ENCODE data around the gene CARD9.

Gene CARD9

DNA sequence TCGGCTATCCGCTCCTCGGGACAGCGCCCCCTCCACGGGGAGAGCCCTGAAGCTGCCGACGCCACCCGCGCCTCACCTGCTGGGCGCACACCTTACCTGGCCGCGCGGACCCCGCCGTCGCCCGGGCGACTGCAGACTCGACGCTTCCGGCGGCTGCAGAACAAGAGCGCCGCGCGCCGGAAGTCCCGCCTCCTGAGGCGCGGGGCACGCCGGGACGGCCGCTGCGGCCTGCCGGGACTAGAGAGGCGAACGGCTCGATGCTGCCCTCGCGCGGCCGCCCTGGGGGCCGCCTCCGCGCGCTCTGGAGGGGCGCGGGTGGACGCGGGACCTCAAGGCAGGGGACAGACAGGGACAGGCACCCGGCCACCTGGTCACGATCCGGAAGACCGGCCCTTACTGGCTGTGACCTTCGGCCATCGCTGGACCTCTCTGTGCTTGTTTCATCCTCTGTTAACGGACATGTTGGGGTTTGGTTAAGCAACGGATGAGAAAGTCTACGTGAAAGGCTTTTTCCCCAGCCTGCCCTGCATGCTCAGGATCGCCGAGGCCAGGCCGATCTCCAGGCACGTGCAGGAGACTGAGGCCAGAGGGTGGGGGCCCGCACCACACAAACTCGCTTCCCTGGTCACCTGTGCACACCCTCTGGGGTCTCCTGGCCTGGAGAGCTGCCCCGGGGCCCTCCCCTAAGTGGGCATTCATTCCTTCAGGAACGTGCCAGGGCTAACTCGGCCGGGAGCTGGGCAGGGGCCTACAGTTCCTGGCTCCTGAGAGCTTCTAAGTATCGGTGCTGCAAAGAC lies 26.8 kb upstream of the CARD9 start, which contains the start of gene SNAPC4:
TSS of gene SNAPC4 (minus strand) at position 133 of the 797 bp plus-strand sequence. CDS start 1,742 bp downstream, outside the sequence.
- DNase-seq = peak; percentile 12

DNA sequence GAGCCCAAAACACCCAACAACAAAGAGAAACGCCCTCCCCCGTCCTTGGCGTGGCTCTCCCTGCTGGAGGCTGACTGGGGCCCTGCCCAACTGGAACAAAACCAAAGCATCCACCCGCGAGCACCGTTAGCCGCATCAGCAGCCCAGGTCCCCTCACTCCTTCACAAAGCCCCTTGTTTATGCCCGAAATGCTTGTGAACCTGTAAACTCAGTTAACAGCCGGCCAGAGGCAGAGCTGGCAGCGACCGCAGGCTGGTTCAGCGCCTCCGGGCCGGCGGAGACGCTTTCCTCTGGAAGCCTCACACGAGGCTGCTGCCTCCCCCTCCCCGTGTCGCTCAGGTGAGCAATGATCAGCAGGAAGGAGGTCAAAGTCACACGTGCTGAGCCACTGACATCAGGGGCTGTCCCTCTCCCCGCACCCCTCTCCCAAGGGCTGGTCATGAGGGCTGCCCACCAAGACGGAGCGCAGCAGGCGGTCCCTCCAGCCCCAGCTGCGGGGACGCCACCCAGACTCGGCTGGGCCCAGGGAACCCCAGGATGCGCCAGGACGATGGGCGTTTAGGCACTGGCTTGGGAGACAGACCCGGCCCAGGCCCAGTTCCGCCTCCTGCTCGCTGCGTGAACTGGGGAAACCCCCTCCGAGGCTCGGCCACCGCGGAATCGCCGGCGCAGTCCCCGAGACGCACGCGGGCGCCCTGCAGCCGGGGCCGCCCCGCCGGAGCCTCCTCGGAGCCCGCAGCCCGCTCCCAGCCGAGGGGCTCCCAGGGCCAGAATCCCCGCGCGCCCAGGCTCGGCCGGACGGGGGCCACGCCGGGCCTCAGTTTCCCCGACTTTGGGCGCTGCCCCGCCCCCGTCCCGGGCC lies 25.9 kb upstream of the CARD9 start:
- DNase-seq = no peak

DNA sequence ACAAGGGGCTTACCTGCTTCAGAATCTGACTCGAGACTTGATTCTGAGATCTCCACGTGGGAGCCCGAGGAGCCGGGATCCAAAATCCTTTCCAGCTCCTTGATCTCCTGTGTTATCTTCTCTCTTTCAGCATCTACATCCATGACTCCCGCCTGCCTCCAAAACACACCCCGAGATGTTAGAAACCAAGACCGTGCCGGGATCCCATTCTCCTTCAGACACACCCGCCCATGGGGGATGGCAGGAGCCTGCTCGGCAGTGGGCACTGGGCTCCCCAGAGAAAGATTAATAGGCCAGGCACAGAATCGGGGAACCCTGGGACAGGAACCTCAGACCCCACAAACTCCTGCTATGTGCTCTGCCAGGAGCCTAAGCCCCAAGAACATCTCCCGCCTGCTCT lies 24.8 kb upstream of the CARD9 start:
- DNase-seq = no peak

DNA sequence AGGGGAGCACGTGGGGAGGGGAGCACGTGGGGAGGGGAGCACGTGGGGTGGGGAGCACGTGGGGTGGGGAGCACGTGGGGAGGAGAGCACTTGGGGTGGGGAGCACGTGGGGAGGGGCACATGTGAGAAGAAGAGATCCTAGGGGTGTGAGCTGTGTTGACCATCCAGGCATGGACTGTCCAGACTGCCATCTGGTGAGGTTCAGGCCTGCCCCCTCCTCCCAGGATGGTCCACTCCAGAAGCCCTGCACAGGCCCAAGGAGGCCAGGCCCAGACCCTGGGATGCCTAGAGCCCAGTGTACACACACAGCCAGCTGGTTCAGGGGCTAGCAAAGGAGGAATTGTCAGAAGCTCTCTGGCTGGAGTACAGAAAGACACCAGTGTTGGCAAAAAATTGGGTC lies 24.2 kb upstream of the CARD9 start:
- no peak for DNase-seq

DNA sequence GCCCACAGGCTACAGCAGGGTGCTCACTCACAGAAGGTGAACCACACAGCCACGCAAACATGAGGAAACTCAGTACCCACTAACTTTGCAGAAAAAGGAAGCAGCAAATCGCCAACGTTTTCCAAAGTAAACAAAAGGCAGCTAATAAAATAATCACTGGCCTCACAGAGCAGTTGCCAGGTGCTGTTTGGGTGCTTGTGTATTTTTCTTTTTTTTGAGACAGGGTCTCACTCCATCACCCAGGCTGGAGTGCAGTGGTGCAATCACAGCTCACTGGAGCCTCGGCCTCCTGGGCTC lies 22.7 kb upstream of the CARD9 start:
- DNase-seq = no peak

DNA sequence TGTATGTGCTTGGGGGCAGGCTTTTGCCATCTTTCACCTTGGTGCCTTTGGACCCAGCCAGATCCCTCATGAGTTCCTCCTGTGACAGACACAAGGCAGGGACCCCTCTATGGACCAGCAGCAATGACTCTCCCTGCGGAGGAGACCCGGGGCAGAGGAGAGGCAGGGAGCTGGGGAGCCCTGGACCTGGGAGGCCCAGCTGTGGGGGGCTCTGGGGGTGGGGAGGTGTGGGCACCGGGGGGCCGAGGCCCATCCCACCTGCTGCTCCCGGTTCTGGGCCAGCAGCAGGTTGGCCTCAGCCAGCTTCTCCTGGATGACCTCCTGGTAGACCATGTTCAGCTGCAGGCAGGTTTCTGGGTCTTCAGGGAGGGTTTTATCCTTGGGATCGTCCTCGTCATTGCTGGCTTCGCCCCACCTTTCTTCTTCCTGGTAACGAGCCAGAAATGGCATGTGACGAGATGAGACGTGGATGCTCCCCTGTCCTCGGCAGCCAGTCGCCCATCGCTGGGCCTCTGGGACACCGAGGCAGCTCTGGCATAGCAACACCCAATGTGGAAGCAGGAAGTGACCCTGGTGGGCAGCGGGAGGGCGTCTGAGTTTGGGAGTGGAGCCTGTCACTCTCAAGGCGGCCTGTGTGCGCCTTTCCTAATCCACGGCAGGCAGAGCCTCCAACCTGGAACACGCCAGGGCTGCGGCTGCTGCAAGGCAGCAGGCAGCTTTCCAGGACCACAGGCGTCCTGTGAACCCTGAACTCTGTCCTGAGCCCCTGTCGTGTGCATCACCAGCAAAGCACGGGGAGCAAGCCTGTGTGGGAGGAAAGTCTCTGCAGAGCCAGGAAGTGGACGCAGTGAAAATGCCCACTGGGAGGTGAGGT lies 22.1 kb upstream of the CARD9 start:
- DNase-seq = no peak

DNA sequence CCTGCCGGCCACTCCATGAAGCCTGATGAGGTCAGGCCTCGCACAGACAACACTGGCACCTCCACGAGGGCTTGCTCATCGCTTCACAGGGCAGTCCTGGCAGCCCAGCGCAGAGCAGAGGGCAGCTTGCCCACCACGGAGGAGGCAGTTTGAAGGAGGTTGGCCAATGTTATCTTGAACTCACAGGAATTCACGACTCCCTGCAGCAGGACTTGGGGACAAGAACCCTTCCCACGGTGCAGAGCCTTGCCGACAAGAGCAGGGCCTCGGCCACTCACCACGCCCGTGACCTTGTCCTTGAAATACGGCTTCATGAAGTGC lies 21.5 kb upstream of the CARD9 start:
- no peak for DNase-seq

DNA sequence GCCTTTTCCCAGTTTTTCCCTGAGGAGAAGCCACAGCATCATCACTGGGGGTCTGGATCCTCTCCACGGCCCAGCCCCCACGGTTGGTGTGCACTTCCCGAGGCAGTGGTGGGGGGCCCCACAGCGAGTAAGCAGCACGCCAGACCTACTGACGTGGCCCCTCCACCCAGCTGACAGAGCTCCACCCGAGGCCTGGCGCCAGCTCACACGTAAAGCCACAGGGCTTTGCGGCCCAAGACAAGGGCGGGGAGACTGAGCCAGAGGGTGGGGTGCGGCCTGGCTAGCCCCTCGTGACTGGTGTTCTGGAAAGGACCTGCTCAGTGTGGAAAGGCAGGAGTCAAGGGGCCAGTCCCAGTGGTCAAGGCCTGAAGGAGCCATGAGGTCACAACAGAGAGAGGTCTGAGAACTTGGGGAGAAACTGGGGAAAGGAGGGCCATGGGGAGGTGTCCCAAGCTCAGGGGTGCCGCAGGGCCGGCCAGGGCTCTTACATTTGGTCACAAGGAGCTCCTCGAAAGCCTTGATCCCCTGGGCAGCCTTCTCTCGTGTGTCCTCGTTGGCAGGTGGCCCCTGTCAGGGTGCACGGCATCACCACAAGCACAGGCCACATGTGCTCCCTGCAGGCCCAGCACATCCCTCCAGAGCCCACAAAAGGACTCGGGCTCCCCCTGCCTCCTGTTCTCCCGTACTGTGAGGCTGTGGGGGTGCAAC lies 21.0 kb upstream of the CARD9 start:
- no peak for DNase-seq

DNA sequence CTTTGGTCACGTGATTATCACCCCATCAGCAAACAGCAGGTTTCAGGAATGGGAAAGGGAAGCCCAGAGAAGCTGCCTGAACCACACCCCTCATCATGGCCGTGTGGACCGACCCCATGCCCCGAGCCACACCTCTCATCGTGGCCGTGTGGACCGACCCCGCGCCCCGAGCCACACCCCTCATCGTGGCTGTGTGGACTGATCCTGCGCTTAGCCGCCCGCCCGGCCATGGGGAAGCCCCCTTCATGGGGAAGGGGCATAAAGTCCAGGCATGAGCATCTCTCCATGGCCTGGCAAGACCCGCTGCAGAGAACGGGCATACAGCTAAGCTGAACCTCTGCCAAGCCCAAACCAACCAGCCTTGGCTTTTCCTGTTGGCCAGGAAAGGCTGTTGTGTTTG lies 20.1 kb upstream of the CARD9 start:
- no peak for DNase-seq

DNA sequence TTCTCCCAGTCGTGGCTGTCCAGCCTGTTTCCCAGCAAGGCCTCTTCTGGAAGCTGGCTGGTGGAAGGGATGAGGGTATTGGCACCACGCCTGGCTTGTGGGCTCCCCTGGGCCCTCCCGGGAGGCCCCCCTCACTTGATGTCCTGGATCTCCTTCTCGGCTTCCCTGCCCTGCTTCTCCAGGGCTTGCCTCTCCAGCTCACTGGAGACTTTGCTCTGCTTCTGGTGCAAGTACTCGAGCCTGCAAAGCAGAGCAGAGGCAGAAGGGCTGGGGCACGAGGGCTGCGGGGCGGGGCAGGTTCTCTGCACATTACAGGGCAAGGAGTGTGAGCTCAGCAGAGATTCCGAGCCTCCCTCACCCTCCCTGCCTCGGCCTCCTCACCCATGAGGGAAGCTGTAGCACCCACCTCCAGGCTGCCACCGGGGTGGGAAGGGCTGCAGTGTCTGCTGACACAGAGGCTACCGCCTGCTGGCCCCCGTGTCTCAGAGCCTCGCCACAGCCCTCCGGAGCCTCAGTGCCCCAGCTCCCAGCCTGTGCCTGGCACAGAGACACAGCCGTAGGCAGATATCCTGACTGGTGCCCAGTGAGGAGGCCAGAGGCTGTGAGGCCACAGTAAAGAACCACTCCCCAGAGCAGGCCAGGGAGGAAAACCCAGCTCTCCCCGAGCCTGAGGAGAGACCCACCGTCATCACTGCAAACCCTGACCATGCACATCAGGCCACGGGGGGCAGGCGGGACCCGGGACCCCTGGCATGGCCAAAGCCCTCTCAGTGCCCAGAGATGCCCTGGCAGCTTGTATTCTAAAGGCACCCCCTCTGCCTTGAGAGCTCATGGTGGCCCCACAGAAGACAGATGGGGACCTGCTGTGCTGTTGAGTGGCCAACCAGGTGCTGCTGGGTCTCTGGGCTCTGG lies 19.3 kb upstream of the CARD9 start:
- DNase-seq = no peak

DNA sequence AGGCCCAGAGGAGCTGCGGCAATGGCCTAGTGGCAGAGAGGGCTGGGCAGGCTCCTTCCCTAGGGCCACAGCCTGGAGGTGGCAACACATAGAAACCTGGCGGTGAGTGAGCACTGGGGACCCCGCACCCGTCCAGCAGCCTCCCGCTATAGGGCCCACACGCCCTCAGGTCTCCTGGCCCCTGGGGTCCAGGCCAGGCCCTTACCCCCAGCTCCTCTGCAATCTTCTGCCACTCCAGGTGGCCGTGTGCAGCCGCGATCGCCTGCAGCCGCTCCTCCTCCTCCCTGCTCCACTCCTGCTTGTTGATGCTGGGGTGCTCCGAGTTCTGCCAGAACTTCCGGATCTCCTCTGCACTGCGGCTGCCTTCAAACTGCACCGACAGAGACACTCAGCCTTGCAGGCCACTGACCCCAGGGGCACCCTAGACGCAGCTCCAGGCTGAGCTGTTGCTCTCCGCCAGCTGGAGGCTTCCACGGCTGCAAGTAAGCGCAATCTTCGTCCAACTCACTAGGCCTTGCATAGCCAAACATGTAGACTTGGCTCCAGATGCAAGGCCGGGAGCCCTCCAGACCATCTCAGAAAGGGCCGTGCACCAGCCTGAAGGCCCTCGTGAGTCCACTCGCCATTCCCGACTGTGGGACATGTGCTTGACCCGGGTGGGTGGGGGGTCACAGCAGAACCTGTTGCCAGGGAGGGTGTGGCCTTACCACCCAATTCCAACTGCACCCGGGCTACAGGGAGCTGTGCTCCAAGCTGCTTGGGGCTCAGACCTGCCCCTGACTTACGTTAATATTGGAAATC lies 18.5 kb upstream of the CARD9 start:
- no peak for DNase-seq

DNA sequence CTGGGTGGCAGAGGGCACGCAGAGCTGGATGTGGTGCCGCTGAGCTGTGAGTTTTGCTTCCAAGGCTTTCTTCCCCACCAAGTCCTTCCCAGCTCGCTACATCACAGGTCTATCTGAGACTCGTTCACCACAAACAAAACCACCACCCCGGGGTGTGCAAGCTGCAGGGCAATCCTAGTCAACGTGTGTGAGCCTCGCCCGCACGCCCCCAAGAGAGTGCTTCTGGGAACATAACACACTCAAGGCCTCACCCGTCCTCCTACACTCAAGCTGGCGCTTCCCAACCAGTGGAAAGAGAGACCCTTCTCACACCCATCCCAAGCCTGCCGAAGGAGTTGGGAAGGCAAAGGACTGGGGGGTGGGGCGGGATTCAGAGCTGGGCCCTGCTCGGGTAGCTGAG lies 15.9 kb upstream of the CARD9 start:
- no peak for DNase-seq

DNA sequence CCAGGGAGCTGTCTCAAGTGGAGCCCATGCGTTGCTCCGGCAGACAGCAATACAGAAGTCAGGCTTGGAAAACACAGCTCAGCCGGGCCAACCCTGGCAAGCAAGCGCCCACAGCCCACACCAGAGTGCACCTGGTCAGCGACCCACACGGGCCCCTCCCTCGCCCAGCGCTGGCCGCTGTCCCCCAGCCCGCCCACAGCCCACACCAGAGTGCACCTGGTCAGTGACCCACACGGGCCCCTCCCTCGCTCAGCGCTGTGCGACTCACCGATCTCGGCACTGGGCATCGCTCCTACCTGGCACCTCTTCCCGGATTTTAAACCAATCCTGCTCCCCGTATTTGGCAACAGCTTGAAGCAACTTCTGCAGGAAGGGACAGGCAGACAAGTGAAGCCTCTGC lies 13.7 kb upstream of the CARD9 start:
- no peak for DNase-seq

DNA sequence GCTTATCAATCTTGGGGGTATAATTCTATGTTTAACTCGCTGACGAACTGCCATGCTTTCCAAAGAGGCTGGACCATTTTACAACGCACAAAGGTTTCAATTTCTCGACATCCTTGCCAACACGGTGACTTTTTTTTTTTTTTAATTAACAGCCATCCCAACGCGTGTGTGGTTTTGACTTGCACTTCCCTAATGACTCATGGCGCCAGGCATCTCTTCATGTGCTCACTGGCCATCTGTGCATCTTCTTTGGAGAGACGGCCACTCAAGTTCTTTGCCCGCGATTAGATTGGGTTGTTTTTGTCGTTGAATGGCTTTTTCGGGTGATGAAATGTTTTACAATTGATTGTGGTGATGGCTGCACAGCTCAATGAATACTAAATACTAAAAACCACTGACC lies 12.5 kb upstream of the CARD9 start:
- peak; percentile 51 for DNase-seq

DNA sequence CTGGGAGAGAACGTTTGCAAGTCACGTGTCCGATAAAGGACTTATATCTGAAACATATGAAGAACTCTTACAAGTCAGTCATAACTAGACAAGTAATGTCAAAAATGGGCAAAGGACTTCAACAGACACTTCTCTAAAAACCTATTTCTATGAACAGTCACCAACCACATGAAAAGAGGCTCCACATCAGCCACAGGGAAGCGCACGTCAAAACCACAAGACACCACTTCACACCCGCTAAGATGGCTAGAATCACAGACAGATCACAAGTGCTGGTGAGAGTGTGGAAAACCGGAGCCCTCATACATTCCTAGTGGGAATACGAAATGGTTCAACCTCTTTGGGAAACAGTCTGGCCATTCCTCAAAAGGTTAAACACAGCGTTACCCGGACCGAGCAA lies 11.5 kb upstream of the CARD9 start:
- no peak for DNase-seq

DNA sequence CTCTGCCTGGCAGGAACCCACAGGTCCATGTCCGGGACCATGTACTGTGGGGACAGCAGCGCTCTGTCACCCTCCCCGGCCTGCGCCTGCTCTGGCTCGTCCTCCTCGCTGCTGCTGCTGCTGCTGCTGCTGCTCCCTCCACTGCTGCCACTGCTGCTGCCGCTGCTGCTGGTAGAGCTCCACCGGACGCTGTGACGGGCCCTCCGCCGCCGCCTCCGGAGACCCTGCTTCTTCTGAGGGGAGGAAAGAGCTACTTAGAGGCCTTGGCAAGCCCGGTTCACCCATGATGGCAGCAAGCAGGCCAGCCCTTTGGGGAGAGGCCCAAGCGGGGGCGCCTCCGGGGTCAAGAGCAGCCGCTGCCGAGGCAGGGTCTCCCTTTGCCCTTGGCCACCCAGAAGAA lies 10.0 kb upstream of the CARD9 start:
- DNase-seq = no peak

DNA sequence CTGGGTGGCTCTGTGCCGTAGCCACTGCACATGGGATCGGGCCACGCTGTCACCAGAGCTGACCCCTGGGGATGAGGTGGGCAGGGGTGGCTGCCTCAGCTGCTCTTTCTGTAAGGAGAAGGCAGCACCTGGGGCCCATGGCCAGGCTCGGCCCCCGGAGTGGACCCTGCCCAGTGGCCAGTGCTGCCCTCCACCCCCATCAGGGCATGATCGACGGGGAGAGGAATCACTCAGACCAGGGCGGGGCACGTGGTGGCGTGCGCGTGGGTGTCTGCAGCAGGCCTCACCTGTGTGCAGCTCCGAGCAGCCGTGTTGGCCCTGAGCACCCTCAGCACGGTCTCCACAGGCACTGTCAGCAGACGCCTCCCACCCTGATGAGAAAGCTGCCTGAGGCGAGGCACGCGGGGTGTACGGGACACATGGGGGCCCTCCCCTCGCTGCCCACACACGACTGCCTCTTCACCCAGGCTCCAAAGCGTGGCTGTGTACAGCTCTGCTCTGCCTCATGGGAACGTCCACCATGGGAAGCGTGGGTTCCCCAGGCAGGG lies 8.6 kb upstream of the CARD9 start:
- no peak for DNase-seq

DNA sequence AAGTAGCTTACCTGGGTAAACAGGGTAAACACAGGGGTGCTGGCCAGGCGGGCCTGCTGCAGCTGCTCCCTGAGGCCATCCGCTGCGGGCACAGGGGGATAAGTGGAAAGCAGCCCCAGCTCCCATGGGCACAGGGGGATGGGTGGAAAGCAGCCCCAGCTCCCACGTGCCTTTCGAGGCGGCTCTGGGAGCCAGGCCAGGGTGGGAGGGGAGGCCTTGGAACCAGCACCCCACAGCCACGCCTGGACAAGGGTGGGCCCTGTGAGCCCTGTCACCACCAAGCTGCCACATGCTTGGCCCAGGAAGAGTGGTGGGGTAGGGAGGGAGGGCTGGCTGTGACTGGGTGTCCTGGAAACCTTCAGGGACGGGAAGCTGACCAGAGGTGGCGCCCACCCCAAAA lies 7.8 kb upstream of the CARD9 start:
- DNase-seq = no peak

DNA sequence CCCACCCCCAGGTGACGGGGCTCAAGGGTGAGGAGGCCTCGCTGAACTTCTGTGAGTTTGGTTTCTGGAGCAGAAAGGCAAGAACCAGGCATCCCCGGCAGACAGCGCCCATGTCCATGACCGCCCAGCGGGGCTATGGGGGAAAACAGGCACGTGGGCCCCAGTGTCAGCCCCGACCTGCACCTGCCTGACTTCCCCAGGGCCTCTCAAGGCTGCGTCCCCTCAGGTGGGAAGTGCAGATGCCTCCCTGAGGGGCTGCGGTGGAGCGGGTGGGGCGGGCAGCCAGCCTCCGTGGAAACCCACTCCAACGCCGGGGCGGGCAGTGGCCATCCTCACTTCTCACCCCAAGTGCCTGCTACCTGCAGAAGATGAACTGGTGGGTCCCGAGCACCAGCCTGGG lies 6.9 kb upstream of the CARD9 start:
- no peak for DNase-seq

DNA sequence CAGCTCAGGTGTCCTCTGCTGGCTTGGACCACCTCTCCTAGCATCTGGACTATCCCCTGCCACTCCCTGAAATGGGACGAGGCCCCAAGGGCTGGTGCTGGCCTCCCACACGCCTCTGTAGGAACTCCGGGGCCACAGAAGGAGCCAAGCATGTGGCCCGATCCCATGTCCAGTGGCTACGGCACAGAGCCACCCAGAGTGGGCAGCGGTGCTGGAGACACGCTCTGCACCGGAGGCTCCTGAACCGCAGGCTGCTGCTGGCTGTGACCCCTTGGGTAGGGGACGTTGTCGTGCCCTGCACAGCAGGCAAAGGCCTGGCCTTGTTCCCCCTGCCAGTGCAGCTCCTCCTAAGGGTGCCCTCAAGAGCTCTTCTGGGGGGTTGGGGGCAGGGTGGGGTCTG lies 6.4 kb upstream of the CARD9 start:
- DNase-seq = no peak

DNA sequence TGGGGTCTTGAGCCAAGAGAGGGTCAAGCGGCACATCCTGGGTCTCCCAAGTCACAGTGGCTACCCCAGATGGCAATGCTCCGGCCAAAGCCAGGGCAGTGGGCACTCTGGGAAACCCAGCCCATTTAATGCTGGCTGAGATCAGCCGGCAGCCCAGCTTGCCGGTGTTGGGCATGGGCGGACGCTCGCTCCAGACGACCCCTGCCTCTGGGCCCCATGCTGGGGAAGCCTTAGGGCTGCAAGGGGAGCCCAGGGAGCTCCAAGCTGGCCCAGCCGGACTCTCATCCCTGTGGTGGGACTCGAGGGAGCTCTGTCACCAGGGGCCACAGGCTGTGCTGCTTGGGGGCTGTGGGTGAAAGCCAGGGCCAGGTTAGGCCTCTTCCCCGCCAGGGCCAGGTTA lies 5.9 kb upstream of the CARD9 start:
- no peak for DNase-seq

Measured in DMS 273 treated with DMSO at 0.1 percent for 48 hours (cell line).